Amniotic epithelial cell (primary cell): ENCODE results near the gene RYK.
A peak's percentile ranks its signal among the peaks of the same experiment; 100 is the strongest.
"Not testable (repeated sequence)": the region's sequence is repeated elsewhere in the genome, so short reads cannot be mapped to it uniquely, and the experiment has no call there.

Experiments used
- DNase-seq: peaks from one replicate; pipeline ENCODE4 v3.0.0-alpha.2; 2010; ENCODE audit warnings: low read depth

The RYK gene

GRCh38 chr3:134216191-134216764 is 34.4 kb downstream of the RYK start:
- no peak for DNase-seq

GRCh38 chr3:134214239-134214638 is 36.4 kb downstream of the RYK start:
- no peak for DNase-seq

DNA sequence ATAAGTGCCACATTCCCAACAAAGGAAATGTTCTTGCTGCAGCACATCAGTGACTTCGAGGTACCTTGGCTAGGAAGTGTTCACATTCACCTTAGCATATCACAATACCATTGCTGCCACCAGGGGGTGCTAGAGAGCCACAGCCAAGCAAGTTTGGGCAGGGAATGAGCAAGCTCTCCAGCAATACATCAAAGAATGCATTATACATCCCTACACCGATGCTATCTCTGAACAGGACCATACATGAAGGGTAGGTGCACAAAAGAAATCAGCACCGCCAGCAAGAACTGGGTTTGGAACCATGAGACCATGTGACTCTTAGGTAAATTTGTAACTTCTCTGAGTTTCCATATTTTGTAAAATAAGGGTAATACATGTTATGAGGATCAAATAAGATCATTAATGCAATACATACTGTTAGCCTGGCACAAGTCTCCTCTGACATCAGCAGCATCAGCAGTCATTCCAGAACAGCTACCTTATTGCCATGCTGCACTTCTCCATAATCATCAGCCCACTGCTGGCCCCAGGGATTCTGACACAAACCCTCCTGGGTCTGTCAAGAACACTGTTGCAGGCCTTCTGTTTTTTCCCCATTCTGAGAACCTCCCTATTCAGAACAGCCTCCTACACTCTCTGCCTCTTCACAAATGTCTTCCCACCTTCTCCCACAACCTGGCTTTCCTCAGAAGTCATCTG is 37.5 kb downstream of the RYK start:
- DNase-seq: peak; percentile 60

- DNase-seq: peak; percentile 73
Measured at GRCh38 chr3:134211797-134212196, 38.9 kb downstream of the RYK start.

DNA sequence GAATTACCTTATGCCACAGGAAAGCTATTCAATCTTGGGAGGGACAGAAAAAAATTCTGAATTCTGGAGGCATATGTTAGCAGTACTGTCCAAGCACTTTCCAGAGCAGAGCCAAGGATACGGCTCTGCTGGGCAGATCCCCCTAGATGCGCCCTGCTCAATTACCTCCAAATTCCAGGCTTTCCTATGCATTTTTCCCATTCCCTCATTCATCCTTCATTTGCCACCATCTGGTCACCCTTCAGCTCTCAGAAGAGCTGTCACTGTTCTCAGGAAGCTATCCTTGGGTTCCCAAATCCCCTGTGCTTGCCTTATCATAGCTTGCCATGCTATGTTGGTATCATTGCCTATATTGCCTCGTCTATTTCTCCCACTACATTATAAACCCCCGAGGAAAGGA is 45.2 kb downstream of the RYK start:
- DNase-seq: no peak

- DNase-seq: peak; percentile 85
Measured at GRCh38 chr3:134201201-134202130, 49.2 kb downstream of the RYK start.

DNA sequence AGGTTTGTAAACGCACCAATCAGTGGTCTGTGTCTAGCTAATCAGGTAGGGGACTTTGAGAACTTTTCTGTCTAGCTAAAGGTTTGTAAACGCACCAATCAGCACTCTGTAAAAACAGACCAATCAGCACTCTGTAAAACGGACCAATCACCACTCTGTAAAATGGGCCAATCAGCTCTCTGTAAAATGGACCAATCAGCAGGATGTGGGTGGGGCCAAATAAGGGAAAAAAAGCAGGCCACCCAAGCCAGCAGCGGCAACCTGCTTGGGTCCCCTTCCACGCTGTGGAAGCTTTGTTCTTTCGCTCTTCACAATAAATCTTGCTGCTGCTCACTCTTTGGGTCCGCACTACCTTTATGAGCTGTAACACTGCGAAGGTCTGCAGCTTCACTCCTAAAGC is 50.8 kb downstream of the RYK start:
- not testable (repeated sequence) for DNase-seq

GRCh38 chr3:134199240-134199639 is 51.4 kb downstream of the RYK start:
- no peak for DNase-seq

GRCh38 chr3:134198414-134198813 is 52.2 kb downstream of the RYK start:
- no peak for DNase-seq

DNA sequence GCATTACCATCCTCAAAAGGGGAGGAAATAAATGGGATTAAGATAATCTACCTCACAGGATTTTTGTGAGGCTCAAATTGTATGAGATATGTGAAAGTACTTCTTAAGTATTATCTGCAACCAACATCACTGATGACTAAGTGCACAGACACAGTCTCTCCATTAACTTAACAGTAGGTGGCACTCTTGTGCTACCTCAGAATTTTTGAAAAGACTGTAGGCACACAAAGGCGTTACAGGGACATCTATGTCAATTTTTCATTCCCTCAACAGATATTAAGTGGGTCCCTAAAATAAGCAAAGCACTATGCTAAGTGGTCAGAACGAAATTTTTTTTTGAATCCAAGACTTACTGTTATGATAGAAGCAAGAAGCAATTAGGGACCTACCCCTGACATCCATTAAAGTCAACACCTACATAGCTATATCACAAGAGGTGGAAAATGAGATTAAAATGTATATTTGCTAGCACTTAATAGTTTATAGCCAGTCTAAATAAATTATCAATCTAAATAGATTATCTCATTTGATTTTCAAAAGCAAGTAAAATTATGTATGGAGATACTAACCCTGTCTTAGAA is 52.9 kb downstream of the RYK start:
- peak; percentile 75 for DNase-seq

- DNase-seq: no peak
Measured at GRCh38 chr3:134194247-134194646, 56.4 kb downstream of the RYK start.

- no peak for DNase-seq
Measured at GRCh38 chr3:134190250-134190649, 60.4 kb downstream of the RYK start.

DNA sequence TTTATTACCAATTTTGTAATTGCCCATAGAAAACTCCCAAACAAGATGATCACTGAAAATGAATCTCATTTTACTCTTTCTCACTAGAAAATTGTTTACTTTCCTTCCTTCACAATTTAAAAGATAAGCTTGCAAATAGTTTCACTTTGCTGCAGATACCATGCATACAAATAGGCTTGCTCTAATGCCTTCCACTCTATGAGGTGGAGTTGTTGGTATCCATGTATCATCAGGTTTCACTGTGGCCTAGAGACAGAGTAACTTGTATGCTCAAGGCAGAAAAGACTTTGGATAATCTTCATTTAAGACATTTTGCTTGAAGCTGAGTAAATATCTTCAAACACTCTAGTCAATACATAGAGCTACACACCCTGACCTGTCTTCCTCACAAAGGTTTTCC is 60.8 kb downstream of the RYK start:
- peak; percentile 35 for DNase-seq

DNA sequence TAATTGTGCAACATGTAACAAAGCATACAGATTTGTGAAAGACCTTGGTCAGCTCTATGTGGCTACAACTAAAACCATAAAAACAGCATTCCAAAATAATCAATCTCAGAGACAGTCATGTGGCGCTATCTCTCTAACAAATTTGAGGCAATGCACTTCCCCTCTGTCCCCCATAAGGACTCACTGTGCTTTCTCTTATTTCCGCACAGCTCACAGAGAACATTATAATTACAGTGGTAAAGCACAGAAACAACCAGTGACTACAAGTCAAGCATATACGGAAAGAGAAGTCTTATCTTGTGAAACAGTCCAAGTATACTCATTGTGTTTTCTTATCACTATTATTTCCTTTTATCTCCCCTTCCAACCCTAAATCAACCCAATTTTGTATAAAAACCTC is 64.3 kb downstream of the RYK start:
- DNase-seq: peak; percentile 52

GRCh38 chr3:134180761-134181160 is 69.9 kb downstream of the RYK start:
- DNase-seq: no peak

DNA sequence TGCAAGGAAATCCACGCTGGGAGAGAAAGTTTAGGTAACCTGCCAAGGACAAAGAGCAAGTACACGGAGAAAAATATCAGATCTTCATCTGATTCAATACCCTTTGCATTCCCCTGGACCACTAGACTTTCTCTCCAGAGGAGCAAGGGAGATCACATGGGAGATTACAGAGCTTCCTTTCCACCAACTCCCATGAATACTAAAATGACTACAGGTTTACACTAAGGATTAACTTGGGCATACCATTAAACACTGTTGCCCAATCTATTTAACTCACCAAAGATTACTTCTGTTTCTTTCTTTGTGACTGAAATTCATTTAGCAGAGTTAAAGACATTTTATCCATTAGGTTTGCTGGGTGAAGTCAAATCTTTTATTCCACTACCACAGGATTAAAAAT is 71.2 kb downstream of the RYK start:
- peak; percentile 70 for DNase-seq

- DNase-seq: no peak
Measured at GRCh38 chr3:134163096-134163495, 87.6 kb downstream of the RYK start.

- peak; percentile 10 for DNase-seq
Measured at GRCh38 chr3:134161898-134162615, 88.6 kb downstream of the RYK start.

- DNase-seq: no peak
Measured at GRCh38 chr3:134155446-134155845, 95.2 kb downstream of the RYK start.

GRCh38 chr3:134153761-134154160 is 96.9 kb downstream of the RYK start:
- no peak for DNase-seq

DNA sequence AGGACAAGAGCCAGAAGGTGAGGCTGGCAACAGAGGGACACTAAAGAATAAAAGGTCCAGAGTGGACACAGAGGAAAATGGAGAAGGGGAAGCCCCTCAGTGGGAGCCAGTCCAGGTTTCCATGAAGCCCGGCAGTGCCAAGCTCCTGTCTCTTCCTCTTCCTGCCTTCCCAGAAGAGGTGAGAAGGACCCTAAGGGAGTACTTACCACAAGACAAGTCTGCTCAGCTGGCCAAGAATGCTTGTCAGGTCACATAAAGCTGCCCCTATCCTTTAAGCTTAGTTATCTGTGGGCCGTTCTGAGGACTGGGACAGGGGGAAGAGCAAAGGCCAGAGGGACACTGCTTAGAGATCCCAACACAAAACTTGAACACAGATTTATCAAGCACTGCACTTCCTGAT is 100.2 kb downstream of the RYK start:
- DNase-seq: no peak

DNA sequence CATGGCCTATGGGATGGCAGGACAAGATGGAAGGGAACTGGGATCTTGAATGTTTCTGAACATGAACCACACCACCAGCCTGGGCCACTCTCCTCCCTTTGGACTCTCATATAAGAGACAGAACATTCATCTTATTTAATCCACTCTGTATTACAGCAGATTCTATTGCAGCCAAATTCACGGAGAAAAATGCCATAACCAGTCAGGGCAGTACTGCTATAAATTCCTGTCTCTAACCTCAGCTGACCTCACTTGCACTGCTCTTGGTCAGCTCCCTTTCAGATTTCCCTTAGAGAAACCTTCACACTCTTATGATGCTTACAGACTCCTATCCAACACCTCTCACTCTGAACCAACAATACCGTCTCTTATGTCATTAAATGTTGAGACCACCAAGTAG is 101.4 kb downstream of the RYK start:
- DNase-seq: peak; percentile 69
